ENCODE measurements around the gene KCNJ8.
"Not testable (repeated sequence)": the region's sequence is repeated elsewhere in the genome, so short reads cannot be mapped to it uniquely, and the experiment has no call there.

KCNJ8 gene

DNA sequence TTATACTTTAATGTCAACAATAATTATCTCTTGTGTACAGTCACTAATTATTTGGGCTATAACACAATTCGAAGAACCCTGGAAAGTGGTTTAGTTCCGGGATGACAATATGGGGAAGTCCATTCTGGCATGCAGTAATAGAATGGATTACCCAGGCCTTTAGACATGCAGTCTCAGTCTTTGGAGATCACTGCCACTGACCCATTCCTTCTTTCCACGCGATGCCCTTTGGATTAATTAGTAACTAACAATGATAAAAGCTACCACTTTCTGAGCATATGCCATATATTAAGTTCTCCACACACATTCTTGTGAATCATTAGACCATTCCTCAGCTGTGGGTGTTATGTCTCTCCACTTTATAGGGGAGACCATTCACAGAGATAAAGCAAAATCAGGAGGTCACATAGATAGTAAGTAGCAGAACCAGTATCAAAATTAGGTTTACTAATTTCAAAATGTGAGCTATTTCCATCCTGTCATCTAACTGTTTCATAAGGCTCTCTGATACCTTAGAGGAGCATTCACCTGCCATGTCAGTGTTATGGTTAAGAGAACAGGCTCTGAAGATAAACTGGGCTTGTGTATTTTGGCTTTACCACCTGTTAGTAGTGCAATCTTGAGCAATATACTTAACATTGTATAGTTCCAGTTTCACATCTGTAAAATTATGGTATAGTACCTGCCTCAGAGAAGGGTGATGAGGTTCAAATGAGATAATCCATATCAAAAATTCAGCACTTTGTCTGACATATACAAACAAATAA lies 27.2 kb upstream of the KCNJ8 start:
- CTCF ChIA-PET = no interaction called here

DNA sequence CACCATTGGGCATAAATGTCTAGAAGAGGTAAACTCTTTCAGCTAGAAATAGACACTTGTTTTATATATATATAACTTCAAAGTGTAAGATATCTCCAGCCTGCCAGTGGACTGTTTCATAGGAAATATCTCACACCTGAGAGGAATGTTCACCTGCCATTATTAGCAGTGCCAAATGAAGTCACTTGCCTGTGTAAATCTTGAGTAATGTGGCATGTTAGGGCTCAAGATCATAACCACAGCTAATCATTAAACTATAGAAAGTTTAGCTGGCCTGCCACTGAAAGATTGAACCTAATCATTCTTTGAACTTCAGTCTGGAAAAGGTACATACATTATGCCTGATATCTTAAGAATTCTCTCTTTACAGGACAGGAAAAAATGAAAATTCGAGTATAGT lies 25.5 kb upstream of the KCNJ8 start:
- CTCF ChIA-PET = interaction anchor here (1.1 kb wide), 1 partner anchor 11 kb away, joined by 4 read pairs; no protein-coding TSS in a partner anchor
- DNase-seq (ENCODE audit: extremely low spot score) = no peak
- TF ChIP-seq, protein P1, sequence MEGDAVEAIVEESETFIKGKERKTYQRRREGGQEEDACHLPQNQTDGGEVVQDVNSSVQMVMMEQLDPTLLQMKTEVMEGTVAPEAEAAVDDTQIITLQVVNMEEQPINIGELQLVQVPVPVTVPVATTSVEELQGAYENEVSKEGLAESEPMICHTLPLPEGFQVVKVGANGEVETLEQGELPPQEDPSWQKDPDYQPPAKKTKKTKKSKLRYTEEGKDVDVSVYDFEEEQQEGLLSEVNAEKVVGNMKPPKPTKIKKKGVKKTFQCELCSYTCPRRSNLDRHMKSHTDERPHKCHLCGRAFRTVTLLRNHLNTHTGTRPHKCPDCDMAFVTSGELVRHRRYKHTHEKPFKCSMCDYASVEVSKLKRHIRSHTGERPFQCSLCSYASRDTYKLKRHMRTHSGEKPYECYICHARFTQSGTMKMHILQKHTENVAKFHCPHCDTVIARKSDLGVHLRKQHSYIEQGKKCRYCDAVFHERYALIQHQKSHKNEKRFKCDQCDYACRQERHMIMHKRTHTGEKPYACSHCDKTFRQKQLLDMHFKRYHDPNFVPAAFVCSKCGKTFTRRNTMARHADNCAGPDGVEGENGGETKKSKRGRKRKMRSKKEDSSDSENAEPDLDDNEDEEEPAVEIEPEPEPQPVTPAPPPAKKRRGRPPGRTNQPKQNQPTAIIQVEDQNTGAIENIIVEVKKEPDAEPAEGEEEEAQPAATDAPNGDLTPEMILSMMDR (IDR thresholded peaks at IDR 0.05; ENCODE audit: control extremely low read depth, extremely low read depth, low read depth, missing control alignments) = no peak
- POLR2A ChIA-PET = no interaction called here

More for the DNA sequence above, 27.2 kb upstream of the KCNJ8 start:
- no peak for DNase-seq (ENCODE audit: extremely low spot score)
- POLR2A ChIA-PET = no interaction called here
- TF ChIP-seq, protein P1 (IDR thresholded peaks at IDR 0.05; ENCODE audit: control extremely low read depth, extremely low read depth, low read depth, missing control alignments) = no peak

DNA sequence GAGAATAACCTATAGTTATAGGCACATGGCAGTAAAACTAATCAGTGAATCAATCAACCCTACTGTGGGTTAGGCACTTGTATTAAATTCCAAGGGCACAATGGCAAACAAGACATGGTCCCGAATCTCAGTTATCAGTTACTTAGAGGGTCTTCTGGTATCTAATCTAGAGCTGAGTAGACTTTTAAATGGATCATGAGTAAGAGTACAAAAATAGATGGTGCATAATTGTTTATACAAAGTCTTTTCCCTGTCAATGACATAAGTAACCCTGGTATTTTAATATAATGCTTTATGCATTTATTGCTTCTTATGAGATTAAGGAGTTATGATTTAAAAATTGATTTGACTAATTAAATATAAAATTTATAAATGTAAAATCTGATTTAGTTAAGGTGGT lies 23.0 kb upstream of the KCNJ8 start:
- CTCF ChIA-PET = interaction anchor here (2.4 kb wide), 1 partner anchor 25 kb away, joined by 6 read pairs; no protein-coding TSS in a partner anchor
- TF ChIP-seq, protein P1 (IDR thresholded peaks at IDR 0.05; ENCODE audit: control extremely low read depth, extremely low read depth, low read depth, missing control alignments) = no peak
- POLR2A ChIA-PET = no interaction called here
- DNase-seq (ENCODE audit: extremely low spot score) = no peak

DNA sequence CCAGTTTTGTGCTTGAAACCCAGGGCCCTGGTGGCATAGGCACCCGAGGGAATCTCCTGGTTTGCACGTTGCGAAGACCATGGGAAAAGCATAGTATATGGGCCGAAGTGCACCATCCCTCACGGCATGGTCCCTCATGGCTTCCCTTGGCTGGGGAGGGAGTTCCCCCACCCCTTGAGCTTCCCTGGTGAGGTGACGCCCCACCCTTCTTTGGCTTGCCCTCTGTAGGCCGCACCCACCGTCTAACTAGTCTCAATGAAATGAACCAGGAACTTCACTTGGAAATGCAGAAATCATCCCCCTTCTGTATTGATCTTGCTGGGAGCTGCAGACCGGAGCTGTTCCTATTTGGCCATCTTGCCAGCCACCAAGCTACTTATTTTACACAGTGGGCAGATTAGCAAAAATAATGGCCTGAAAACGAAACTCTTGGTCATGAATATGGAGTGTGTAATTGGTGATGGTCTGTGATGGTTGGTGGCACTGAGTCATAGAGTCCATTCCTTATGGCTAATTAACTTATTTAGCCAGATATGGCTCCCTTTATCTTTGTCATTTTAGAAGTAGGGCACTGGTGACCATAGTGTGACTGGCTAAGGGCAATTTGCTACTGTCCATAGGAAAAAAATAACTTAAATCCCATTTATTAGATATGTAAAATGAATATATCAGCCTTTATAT lies 21.3 kb upstream of the KCNJ8 start:
- no peak for DNase-seq (ENCODE audit: extremely low spot score)
- TF ChIP-seq, protein P1 (IDR thresholded peaks at IDR 0.05; ENCODE audit: control extremely low read depth, extremely low read depth, low read depth, missing control alignments) = no peak
- POLR2A ChIA-PET = no interaction called here
- CTCF ChIA-PET = interaction anchor here (1.6 to 2.4 kb wide), 2 partner anchors 26 to 99 kb away, joined by 4 to 6 read pairs; no protein-coding TSS in a partner anchor

DNA sequence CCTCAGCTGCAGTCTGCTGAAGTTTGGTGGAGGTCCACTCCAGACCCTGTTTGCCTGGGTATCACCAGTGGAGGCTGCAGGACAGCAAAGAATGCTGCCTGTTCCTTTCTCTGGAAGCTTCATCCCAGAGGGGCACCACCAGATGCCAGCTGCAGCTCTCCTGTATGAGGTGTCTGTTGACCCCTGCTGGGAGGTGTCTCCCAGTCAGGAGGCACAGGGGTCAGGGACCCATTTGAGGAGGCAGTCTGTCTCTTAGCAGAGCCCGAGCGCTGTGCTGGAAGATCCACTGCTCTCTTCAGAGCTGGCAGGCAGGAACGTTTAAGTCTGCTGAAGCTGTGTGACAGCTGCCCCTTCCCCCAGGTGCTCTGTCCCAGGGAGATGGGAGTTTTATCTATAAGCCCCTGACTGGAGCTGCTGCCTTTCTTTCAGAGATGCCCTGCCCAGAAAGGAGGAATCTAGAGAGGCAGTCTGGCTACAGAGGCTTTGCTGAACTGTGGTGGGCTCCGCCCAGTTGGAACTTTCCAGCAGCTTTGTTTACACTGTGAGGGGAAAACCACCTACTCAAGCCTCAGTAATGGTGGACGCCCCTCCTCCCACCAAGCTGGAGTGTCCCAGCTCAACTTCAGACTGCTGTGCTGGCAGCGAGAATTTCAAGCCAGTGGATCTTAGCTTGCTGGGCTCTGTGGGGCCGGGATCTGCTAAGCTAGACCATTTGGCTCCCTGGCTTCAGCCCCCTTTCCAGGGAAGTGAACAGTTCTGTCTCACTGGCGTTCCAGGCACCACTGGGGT lies 20.5 kb upstream of the KCNJ8 start:
- CTCF ChIA-PET = interaction anchor here (1.6 to 2.4 kb wide), 2 partner anchors 27 to 98 kb away, joined by 4 to 6 read pairs; no protein-coding TSS in a partner anchor
- DNase-seq (ENCODE audit: extremely low spot score); POLR2A ChIA-PET: not testable (repeated sequence)

DNA sequence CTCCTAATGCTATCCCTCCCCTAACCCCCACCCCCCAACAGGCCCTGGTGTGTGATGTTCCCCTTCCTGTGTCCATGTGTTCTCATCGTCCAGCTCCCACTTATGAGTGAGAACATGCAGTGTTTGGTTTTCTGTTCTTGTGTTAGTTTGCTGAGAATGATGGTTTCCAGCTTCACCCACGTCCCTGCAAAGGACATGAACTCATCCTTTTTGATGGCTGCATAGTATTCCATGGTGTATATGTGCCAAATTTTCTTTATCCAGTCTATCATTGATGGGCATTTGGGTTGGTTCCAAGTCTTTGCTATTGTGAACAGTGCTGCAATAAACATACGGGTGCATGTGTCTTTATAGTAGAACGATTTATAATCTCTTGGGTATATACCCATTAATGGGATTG lies 15.2 kb upstream of the KCNJ8 start:
- DNase-seq (ENCODE audit: extremely low spot score); POLR2A ChIA-PET: not testable (repeated sequence)
- CTCF ChIA-PET = interaction anchor here (1.7 kb wide), 1 partner anchor 11 kb away, joined by 4 read pairs; no protein-coding TSS in a partner anchor

DNA sequence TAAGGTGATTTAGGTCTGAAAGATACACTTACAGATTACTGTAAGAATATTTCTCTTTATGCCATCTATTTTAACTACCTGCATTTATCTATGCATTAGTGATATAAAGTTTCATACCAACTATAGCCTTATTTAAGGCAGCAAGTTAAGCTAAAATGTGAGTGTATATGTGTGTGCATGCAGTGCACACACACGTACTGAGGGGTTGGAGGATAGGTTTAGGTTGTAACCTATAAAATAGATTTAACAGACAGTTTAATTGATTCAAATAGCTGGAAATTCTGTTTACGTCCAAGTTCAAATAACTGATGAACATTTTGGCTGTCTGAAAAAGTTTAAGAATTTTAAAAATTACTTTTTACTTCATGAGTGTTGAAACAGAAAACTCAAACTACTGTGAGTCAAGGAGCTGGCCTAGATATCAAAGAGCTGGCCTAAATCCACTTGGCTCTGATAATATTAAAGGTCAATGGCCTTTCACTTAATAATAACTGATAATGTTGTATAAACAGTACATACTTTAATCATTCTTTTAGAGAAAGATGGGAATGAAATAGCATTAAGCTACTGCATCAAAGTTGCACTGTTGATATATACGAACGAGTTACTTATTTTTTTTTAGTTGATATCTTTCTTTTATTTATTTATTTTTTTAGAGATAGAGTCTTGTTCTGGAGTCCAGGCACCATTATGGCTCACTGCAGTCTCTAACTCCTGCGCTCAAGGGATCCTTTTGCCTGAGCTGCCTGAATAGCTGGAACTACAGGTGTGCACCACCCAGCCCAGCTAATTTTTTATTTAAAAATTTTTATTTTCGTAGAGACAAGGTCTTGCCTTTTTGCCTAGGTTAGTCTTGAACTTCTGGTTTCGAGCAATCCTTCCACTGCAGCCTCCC lies 13.8 kb upstream of the KCNJ8 start:
- TF ChIP-seq, protein P1 (IDR thresholded peaks at IDR 0.05; ENCODE audit: control extremely low read depth, extremely low read depth, low read depth, missing control alignments) = no peak

More for the DNA sequence above, 13.8 kb upstream of the KCNJ8 start:
- DNase-seq (ENCODE audit: extremely low spot score) = no peak
- ChIA-PET CTCF (interaction anchor here (1.7 kb wide), 1 partner anchor 12 kb away, joined by 4 read pairs; no protein-coding TSS in a partner anchor), POLR2A (no interaction called here)

Measured in GM10248 (cell line).